Omental fat pad (tissue), 4 donors: ENCODE measurements around the gene ZFP90. TPM values are rescaled to one million over a fixed set of nuclear protein-coding genes. Genes with fewer than 3 reads are reported as not detected.
A peak's percentile ranks its signal among the peaks of the same experiment; 100 is the strongest.

ENCODE experiments used
- ATAC-seq: fragments of 150-250 bp; one replicate; pipeline ENCODE4 v1.9.1; 2016; ENCODE audit warnings: mild to moderate bottlenecking, moderate library complexity; ENCODE audit not compliant: low FRiP score
- DNase-seq: peaks from one replicate; pipeline ENCODE4 v3.0.0-alpha.2; 2019; ENCODE audit warnings: low spot score
- CTCF ChIP-seq, 3 donors: fragments of 450-650 bp; IDR thresholded peaks; one replicate each; pipeline ENCODE4 v1.5.1; 2016 to 2017; ENCODE audit warnings: antibody characterized with exemption in 3 of 3, mild to moderate bottlenecking in 3 of 3, moderate library complexity in 2 of 3
- total RNA-seq, 4 donors: library from RNA; depleted of rRNA; stranded (reverse); fragments of >200 nt; gene quantifications; one replicate each; pipeline ENCODE4 v1.1.0, GENCODE V29; 2016

The ZFP90 gene
- total RNA-seq, 4 donors from 2014 or later: 12.8 to 44.1 (median 18.3) TPM

GRCh38 chr16:68517606-68518166 lies 21.4 kb upstream of the ZFP90 start:
- DNase-seq (no peak), ATAC-seq (no peak)
- no peak for TF ChIP-seq CTCF (IDR thresholded peaks at IDR 0.05)

- ATAC-seq (no peak), DNase-seq (no peak)
- no peak for TF ChIP-seq CTCF (IDR thresholded peaks at IDR 0.05)
Observed at GRCh38 chr16:68519225-68519745, 19.8 kb upstream of the ZFP90 start.

- DNase-seq (peak; percentile 83), ATAC-seq (peak; percentile 56)
- TF ChIP-seq CTCF (IDR thresholded peaks at IDR 0.05): peak in 2 of 3 donors; percentile 69 to 96
Observed at GRCh38 chr16:68520649-68521086, 18.4 kb upstream of the ZFP90 start.

- no peak for TF ChIP-seq CTCF (IDR thresholded peaks at IDR 0.05)
- DNase-seq (no peak), ATAC-seq (no peak)
Observed at GRCh38 chr16:68524069-68524820, 14.8 kb upstream of the ZFP90 start.

GRCh38 chr16:68526143-68526781 lies 12.8 kb upstream of the ZFP90 start:
- DNase-seq (no peak), ATAC-seq (no peak)
- no peak for TF ChIP-seq CTCF (IDR thresholded peaks at IDR 0.05)

- DNase-seq (no peak), ATAC-seq (no peak)
- TF ChIP-seq CTCF (IDR thresholded peaks at IDR 0.05): no peak
Observed at GRCh38 chr16:68526782-68527145, 12.3 kb upstream of the ZFP90 start.
